GM18508 (cell line): ENCODE data around the gene NTRK2.

ENCODE experiments used
- ATAC-seq: cut with Tn5 transposase; IDR thresholded peaks from one replicate; pipeline ENCODE4 v1.9.1; 2021; ENCODE audit warnings: moderate number of reproducible peaks; ENCODE audit not compliant: insufficient read depth, unreplicated experiment

The NTRK2 gene

GRCh38 chr9:84722388-84722989, 53.0 kb downstream of the NTRK2 start:
- ATAC-seq, result no peak

- ATAC-seq, result no peak
These were observed 53.9 kb downstream of the NTRK2 start for GRCh38 chr9:84723426-84723825.

GRCh38 chr9:84731696-84732095, 62.2 kb downstream of the NTRK2 start:
- no peak for ATAC-seq

DNA sequence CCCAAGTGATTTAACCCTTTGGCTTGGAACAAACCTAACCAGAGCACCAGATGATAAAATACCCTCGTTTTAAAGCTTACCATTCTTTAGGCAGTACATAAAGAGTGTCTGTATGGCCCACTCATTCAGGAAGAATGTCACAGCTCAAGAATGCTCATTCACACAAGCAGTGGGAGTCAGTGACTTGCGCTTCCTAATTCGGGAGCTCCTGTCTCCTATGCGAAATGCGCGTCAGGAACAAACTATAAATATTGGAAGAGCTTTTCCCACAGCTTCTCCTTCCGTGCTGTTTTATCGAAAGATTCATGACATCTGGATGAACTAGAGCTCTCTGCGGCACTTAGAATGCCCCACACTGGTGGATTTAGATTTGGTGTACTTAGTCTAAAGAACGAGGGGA, 66.6 kb downstream of the NTRK2 start:
- no peak for ATAC-seq

- no peak for ATAC-seq
These were observed 67.0 kb downstream of the NTRK2 start for GRCh38 chr9:84736536-84736935.

- no peak for ATAC-seq
These were observed 68.8 kb downstream of the NTRK2 start for GRCh38 chr9:84738353-84738752.

DNA sequence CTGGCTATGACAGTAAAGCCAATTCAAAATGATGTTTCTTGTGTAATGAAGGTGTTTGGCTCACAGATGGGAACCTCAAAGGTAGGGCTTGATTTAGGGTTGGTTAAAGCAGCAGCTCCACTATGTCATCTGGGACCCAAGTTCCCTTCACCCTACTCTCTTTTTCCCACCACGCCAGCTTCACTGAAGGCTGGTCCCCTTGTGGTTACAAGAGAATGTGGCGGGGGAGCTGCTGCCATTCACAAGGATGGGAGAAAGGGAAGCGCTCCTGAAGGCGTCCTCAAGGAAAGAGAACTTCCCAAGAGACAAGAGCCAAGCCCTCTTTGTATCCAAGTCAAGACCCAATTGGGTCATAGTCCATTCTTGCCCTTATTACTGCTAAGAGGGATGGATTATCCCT, 72.7 kb downstream of the NTRK2 start:
- no peak for ATAC-seq

GRCh38 chr9:84744195-84744594, 74.7 kb downstream of the NTRK2 start:
- peak; percentile 53 for ATAC-seq

GRCh38 chr9:84744726-84745125, 75.2 kb downstream of the NTRK2 start:
- no peak for ATAC-seq

DNA sequence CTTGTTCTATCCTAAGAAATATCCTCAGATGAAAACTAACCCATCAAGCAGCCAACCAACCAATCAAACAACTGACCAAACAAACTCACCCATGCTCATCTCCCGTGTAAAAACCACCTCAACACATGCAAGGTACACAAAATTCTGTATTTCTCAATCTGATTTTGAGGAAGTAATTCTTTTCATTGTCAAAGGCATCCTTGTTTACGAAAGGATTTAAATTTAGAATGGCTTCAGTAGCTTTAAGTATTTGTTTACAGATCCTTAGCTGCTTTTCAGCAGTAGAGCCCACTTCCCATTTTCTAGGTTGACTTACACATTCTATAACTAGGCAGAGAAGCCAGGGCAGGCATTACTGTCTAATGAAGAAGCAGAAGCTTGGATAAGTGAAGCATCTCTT, 78.6 kb downstream of the NTRK2 start:
- ATAC-seq, result peak; percentile 30

GRCh38 chr9:84750152-84750865, 80.8 kb downstream of the NTRK2 start:
- ATAC-seq, result no peak

- no peak for ATAC-seq
These were observed 82.4 kb downstream of the NTRK2 start for GRCh38 chr9:84751921-84752320.

DNA sequence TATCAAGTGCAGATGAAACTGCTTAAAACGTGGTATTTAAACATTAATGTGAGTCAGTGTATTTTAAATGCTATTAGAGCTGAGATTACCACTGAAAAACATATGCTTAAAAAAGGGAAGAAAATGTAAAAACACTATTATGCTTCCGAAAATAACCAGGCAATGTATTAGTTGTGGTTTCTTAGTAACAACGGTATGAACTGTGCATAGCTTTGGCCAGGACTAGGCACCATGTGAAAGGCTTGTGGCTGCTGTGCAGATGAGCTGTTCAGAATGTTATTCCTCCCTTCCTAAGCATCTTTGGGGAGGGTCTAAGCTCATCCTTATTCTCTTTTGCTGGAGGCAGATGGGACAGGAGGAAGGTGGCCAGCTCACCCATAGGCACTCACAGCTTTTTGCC, 84.9 kb downstream of the NTRK2 start:
- no peak for ATAC-seq

GRCh38 chr9:84754881-84755280, 85.4 kb downstream of the NTRK2 start:
- no peak for ATAC-seq

- ATAC-seq, result no peak
These were observed 85.9 kb downstream of the NTRK2 start for GRCh38 chr9:84755380-84755779.

GRCh38 chr9:84756171-84756570, 86.6 kb downstream of the NTRK2 start:
- no peak for ATAC-seq

GRCh38 chr9:84756731-84757130, 87.2 kb downstream of the NTRK2 start:
- ATAC-seq, result no peak

DNA sequence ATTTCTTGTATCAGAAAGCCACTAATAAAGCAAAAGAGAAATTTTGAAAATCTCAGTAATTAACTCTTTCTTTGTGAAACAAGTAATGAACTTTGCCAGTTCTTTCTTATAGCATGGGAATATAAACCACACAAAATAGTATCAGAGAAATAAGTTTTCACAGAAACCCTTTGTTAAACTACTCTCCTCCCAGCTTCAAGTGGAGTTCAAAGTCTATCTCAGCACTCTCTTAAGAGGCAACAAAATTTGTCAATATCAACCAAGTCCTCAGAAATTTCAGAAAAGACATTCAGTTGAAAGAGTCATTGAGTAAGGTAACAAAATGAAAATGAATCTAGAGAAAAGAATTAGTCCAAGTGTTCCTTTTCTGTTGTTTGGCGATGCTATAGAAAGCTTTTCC, 89.3 kb downstream of the NTRK2 start:
- ATAC-seq, result no peak

DNA sequence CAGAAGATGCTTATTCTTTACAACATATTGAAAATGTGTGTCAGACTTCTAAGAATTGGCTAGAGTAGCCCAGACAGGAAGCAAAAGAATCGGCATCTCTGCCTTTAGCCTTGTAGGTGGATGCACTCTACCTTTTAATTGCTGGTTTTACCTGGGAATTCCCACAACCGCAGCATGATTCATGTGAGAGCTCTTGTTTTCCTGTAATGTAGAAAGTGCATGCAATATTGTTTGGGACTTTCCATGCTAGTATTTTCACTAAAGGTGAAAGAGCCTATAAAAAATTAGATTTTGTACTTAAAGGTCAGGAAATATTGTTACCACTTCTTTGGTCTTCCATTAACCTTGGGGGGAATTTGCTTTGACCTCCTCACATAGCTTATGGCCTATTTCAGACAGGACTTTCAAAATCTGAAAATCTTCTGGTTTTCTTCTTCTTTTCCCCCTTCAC, 89.8 kb downstream of the NTRK2 start:
- peak; percentile 58 for ATAC-seq

- ATAC-seq, result no peak
These were observed 90.3 kb downstream of the NTRK2 start for GRCh38 chr9:84759804-84760203.

GRCh38 chr9:84761137-84761808, 91.7 kb downstream of the NTRK2 start:
- no peak for ATAC-seq

DNA sequence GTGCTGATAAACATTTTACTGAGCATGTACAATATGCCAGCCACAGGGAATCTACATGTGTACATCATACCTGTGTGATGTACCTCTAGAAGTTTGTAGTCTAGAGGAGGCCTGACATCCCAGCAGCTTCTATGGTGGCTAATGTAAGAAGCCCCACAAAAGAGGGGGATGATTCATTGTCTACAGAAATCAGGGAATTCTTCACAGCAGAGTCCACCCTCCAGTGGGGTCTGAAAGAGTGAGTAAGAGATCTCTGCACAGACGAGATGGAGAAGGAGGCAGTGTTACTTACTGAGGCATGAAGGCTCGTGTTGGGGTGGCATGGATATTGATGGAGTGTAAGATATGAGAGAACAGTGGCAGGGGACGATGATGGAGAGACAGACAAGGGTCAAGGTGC, 103.0 kb downstream of the NTRK2 start:
- no peak for ATAC-seq
